ENCODE measurements around the gene ACTR1A.

The ACTR1A gene

DNA sequence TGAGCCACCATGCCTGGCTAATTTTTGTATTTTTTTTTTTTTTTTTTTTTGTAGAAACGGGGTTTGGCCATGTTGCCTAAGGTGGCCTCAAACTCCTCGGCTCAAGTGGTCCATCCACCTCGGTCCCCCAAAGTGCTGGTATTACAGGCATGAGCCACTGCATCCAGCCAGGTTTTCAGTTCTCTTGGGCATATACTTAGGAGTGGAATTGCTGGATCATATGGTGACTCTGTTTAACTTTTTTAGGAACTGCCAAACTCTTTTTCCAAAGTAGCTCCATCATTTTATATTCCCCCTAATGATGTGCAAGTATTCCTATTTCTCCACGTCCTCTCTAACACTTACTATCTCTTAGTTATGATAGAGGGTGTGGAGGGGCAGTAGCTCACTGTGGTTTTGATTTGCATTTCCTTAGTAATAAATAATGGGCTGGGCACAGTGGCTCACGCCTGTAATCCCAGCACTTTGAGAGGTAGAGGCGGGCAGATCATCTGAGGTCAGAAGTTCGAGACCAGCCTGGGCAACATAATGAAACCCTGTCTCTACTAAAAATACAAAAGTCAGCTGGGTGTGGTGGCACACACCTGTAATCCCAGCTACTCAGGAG lies 42.9 kb upstream of the ACTR1A start:
- DNase-seq: peak in 1 of 2 donors; percentile 11
- Histone ChIP-seq H3K27me3 (no peaks in the 10 kb centered on the region), H3K9me3 (no peaks in the 10 kb centered on the region), H3K4me3 (no peak overlapping the region), H3K27ac (no peak overlapping the region), H3K4me1 (peaks cover 0 to 33% (median 21%) of the 10 kb centered on the region in 4 donors), H3K36me3 (peaks cover 0 to 6% (median 4%) of the 10 kb centered on the region in 3 donors)
- TF ChIP-seq, protein P1, sequence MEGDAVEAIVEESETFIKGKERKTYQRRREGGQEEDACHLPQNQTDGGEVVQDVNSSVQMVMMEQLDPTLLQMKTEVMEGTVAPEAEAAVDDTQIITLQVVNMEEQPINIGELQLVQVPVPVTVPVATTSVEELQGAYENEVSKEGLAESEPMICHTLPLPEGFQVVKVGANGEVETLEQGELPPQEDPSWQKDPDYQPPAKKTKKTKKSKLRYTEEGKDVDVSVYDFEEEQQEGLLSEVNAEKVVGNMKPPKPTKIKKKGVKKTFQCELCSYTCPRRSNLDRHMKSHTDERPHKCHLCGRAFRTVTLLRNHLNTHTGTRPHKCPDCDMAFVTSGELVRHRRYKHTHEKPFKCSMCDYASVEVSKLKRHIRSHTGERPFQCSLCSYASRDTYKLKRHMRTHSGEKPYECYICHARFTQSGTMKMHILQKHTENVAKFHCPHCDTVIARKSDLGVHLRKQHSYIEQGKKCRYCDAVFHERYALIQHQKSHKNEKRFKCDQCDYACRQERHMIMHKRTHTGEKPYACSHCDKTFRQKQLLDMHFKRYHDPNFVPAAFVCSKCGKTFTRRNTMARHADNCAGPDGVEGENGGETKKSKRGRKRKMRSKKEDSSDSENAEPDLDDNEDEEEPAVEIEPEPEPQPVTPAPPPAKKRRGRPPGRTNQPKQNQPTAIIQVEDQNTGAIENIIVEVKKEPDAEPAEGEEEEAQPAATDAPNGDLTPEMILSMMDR (IDR thresholded peaks at IDR 0.05): no peak
- intact Hi-C loops (cut with DNase I; ENCODE audit: low total_unique reads): no loop called here

DNA sequence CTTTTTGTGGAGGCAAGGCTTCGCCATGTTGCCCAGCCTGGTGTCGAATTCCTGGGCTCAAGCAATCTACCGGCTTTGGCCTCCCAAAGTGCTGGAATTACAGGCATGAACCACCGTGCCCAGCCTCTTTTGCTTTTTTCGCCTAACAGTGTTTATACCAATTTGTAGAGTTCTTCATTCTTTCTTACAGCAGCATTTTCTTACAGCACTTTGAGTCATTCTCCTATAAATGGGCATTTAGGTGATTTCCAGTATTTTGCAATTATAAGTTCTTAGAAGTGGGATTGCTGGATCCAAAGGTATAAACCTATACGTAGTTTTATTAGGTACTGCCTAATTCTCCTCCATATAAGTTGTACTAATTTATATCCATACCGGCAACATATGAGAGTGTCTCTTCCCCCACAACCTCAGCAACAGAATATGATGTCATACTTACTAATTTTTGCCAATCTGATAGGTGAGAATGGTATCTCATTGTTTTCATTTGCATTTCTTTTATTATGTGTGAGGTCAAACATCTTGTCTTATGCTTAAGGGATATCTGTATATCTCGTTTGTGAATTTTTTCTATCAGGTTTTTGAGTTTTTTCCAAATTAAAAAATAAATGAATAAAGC lies 40.4 kb upstream of the ACTR1A start:
- Histone ChIP-seq H3K36me3 (no peaks in the 10 kb centered on the region), H3K27me3 (no peaks in the 10 kb centered on the region), H3K9me3 (no peaks in the 10 kb centered on the region), H3K27ac (no peak overlapping the region), H3K4me1 (peaks cover 0 to 15% (median 8%) of the 10 kb centered on the region in 4 donors), H3K4me3 (no peak overlapping the region)
- peak in 1 of 2 donors; percentile 6 for DNase-seq
- intact Hi-C loops (cut with DNase I; ENCODE audit: low total_unique reads): no loop called here
- TF ChIP-seq, protein P1 (IDR thresholded peaks at IDR 0.05): no peak

GRCh38 chr10:102540023-102540422 lies 37.5 kb upstream of the ACTR1A start:
- peaks cover 0 to 3% (median 0%) of the 10 kb centered on the region in 4 donors for H3K4me1 ChIP-seq
- no peak overlapping the region for H3K4me3 ChIP-seq
- H3K36me3 ChIP-seq: peaks cover 0 to 5% (median 0%) of the 10 kb centered on the region in 3 donors
- H3K27me3 ChIP-seq: no peaks in the 10 kb centered on the region
- intact Hi-C loops (cut with DNase I; ENCODE audit: low total_unique reads): no loop called here
- H3K27ac ChIP-seq: no peak overlapping the region
- H3K9me3 ChIP-seq: no peaks in the 10 kb centered on the region
- no peak for DNase-seq
- TF ChIP-seq, protein P1 (IDR thresholded peaks at IDR 0.05): peak; percentile 26 to 31

DNA sequence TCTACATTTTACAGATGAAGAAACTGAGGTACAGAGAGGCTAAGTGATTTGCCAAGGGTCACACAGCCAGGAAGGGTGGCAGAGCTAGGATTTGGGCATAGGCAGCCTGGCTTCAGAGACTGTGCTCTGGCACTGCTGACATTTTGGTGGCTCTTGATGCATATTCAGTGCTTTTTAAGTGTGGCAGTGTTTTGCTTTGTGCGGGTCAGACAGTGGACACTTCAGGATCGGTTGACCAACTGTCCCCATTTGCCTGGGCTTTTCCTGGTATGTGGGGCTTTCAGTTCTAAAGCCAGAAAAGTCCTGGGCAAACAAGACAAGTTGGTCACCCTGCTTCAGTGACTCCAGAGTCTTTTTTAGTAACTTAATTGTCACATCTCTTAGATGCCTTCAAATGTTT lies 36.3 kb upstream of the ACTR1A start:
- peaks cover 0 to 3% (median 0%) of the 10 kb centered on the region in 4 donors for H3K4me1 ChIP-seq
- intact Hi-C loops (cut with DNase I; ENCODE audit: low total_unique reads): no loop called here
- no peak overlapping the region for H3K27ac ChIP-seq
- peak in 1 of 2 donors; percentile 21 for DNase-seq
- no peak overlapping the region for H3K4me3 ChIP-seq
- H3K36me3 ChIP-seq: peaks cover 0 to 5% (median 0%) of the 10 kb centered on the region in 3 donors
- H3K9me3 ChIP-seq: no peaks in the 10 kb centered on the region
- TF ChIP-seq, protein P1 (IDR thresholded peaks at IDR 0.05): no peak
- no peaks in the 10 kb centered on the region for H3K27me3 ChIP-seq

DNA sequence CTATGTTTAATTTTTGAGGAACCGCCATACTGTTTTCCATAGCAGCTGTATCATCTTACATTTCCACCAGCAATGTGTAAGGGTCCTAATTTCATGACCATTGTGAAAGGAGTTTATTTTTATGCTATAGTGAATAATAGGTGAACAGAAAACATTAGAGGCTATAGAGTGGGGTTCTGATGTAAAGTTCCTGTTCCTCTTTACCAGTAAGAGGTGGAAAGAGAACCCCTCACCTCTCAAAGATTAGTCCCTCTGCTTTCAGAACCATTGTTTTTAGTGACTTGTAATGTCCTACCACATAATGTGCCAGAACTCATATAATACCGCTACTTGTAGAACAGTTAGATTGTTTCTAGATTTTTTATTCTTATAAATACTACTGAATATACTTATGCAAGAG lies 35.4 kb upstream of the ACTR1A start:
- TF ChIP-seq, protein P1 (IDR thresholded peaks at IDR 0.05): no peak
- Histone ChIP-seq H3K4me3 (no peak overlapping the region), H3K9me3 (no peaks in the 10 kb centered on the region), H3K36me3 (peaks cover 0 to 5% (median 0%) of the 10 kb centered on the region in 3 donors), H3K4me1 (peaks cover 0 to 3% (median 0%) of the 10 kb centered on the region in 4 donors), H3K27ac (no peak overlapping the region), H3K27me3 (no peaks in the 10 kb centered on the region)
- intact Hi-C loops (cut with DNase I; ENCODE audit: low total_unique reads): no loop called here
- no peak for DNase-seq

All from tibial artery (tissue), 4 donors.